GM23338 (cell line): ENCODE data around the gene COL20A1.

Experiments used
- CREB1 ChIP-seq: fragments of 250-450 bp; sonication (Bioruptor Pico); IDR thresholded peaks from 2 replicates; pipeline ENCODE4 v1.5.0; 2020; ENCODE audit warnings: low read depth, mild to moderate bottlenecking, moderate library complexity
- EZH2 ChIP-seq: fragments of 200-600 bp; sonication (generic); IDR thresholded peaks from one replicate; pipeline ENCODE4 v1.8.0; 2017; ENCODE audit warnings: antibody characterized with exemption, mild to moderate bottlenecking, low read depth; ENCODE audit not compliant: unreplicated experiment
- EZH2phosphoT487 ChIP-seq: fragments of 200-600 bp; sonication (generic); IDR thresholded peaks from one replicate; pipeline ENCODE4 v1.8.1; 2018; ENCODE audit warnings: antibody characterized with exemption; ENCODE audit not compliant: unreplicated experiment
- JUNB ChIP-seq: IDR thresholded peaks from one replicate; pipeline ENCODE4 v1.6.1; 2016; ENCODE audit warnings: antibody characterized with exemption; ENCODE audit not compliant: unreplicated experiment
- NANOG ChIP-seq: IDR thresholded peaks from 2 replicates; pipeline ENCODE4 v1.6.1; 2016; ENCODE audit warnings: antibody characterized with exemption, borderline replicate concordance
- POLR2AphosphoS5 ChIP-seq: IDR thresholded peaks from 2 replicates; pipeline ENCODE4 v1.6.1; 2016; ENCODE audit warnings: antibody characterized with exemption, low read depth
- STAT1 ChIP-seq: IDR thresholded peaks from one replicate; pipeline ENCODE4 v1.6.1; 2016; ENCODE audit warnings: antibody characterized with exemption; ENCODE audit not compliant: unreplicated experiment
- ZNF331 ChIP-seq: fragments of 250-450 bp; sonication (Bioruptor Pico); IDR thresholded peaks from 2 replicates; pipeline ENCODE4 v1.5.0; 2020; ENCODE audit warnings: low read depth, mild to moderate bottlenecking, moderate library complexity
- TF ChIP-seq, protein P1 (sequence below), 2 experiments: fragments of 200-600 bp in 1 of 2; sonication (generic) in 1 of 2; conservative IDR thresholded peaks; 2 replicates each; pipeline versions ENCODE4 v1.5.1 to v1.6.1; 2016 to 2017; ENCODE audit warnings: antibody characterized with exemption in 2 of 2, low read depth in 2 of 2, mild to moderate bottlenecking in 2 of 2, moderate library complexity in 1 of 2
- TF ChIP-seq, protein P2 (sequence below): IDR thresholded peaks from one replicate; pipeline ENCODE4 v1.6.1; 2018; ENCODE audit warnings: antibody characterized with exemption; ENCODE audit not compliant: unreplicated experiment
- TF ChIP-seq, protein P3 (sequence below): IDR thresholded peaks from 2 replicates; pipeline ENCODE4 v1.6.1; 2016; ENCODE audit warnings: antibody characterized with exemption
- TF ChIP-seq, protein P4 (sequence below): fragments of 250-450 bp; sonication (Bioruptor Pico); IDR thresholded peaks from 2 replicates; pipeline ENCODE4 v1.5.0; 2020; ENCODE audit warnings: mild to moderate bottlenecking, moderate library complexity

DNA sequence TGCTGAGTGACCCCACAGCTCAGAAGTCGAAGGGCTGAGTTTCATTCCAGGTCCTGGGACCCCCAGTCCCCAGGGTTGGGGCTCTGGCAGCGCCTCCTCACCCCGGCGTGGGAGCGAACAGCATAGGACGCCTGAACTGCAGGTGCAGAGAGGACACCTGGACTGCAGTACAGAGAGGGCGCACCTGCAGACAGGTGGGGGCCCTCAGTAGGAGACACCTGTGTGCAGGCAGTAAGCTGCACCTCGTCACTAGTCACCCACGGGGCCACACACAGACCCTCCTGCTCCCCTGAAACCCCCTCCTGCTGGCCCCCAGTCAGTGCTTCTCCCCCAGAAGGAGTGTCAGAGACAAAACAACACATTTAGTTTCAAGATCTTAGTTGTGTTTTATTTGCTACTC, 30.1 kb upstream of the COL20A1 start:
- TF ChIP-seq, protein P1, sequence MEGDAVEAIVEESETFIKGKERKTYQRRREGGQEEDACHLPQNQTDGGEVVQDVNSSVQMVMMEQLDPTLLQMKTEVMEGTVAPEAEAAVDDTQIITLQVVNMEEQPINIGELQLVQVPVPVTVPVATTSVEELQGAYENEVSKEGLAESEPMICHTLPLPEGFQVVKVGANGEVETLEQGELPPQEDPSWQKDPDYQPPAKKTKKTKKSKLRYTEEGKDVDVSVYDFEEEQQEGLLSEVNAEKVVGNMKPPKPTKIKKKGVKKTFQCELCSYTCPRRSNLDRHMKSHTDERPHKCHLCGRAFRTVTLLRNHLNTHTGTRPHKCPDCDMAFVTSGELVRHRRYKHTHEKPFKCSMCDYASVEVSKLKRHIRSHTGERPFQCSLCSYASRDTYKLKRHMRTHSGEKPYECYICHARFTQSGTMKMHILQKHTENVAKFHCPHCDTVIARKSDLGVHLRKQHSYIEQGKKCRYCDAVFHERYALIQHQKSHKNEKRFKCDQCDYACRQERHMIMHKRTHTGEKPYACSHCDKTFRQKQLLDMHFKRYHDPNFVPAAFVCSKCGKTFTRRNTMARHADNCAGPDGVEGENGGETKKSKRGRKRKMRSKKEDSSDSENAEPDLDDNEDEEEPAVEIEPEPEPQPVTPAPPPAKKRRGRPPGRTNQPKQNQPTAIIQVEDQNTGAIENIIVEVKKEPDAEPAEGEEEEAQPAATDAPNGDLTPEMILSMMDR (conservative IDR thresholded peaks at IDR 0.05; ENCODE audit: low read depth in 2 of 2), result no peak
- no peak for TF ChIP-seq EZH2
- TF ChIP-seq ZNF331 (CRISPR knock-in tag), result no peak
- TF ChIP-seq, protein P2, sequence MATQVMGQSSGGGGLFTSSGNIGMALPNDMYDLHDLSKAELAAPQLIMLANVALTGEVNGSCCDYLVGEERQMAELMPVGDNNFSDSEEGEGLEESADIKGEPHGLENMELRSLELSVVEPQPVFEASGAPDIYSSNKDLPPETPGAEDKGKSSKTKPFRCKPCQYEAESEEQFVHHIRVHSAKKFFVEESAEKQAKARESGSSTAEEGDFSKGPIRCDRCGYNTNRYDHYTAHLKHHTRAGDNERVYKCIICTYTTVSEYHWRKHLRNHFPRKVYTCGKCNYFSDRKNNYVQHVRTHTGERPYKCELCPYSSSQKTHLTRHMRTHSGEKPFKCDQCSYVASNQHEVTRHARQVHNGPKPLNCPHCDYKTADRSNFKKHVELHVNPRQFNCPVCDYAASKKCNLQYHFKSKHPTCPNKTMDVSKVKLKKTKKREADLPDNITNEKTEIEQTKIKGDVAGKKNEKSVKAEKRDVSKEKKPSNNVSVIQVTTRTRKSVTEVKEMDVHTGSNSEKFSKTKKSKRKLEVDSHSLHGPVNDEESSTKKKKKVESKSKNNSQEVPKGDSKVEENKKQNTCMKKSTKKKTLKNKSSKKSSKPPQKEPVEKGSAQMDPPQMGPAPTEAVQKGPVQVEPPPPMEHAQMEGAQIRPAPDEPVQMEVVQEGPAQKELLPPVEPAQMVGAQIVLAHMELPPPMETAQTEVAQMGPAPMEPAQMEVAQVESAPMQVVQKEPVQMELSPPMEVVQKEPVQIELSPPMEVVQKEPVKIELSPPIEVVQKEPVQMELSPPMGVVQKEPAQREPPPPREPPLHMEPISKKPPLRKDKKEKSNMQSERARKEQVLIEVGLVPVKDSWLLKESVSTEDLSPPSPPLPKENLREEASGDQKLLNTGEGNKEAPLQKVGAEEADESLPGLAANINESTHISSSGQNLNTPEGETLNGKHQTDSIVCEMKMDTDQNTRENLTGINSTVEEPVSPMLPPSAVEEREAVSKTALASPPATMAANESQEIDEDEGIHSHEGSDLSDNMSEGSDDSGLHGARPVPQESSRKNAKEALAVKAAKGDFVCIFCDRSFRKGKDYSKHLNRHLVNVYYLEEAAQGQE, result no peak
- TF ChIP-seq, protein P3, sequence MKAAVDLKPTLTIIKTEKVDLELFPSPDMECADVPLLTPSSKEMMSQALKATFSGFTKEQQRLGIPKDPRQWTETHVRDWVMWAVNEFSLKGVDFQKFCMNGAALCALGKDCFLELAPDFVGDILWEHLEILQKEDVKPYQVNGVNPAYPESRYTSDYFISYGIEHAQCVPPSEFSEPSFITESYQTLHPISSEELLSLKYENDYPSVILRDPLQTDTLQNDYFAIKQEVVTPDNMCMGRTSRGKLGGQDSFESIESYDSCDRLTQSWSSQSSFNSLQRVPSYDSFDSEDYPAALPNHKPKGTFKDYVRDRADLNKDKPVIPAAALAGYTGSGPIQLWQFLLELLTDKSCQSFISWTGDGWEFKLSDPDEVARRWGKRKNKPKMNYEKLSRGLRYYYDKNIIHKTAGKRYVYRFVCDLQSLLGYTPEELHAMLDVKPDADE, result no peak
- no peak for TF ChIP-seq POLR2AphosphoS5
- no peak for TF ChIP-seq EZH2phosphoT487
- no peak for TF ChIP-seq STAT1
- TF ChIP-seq, protein P4, sequence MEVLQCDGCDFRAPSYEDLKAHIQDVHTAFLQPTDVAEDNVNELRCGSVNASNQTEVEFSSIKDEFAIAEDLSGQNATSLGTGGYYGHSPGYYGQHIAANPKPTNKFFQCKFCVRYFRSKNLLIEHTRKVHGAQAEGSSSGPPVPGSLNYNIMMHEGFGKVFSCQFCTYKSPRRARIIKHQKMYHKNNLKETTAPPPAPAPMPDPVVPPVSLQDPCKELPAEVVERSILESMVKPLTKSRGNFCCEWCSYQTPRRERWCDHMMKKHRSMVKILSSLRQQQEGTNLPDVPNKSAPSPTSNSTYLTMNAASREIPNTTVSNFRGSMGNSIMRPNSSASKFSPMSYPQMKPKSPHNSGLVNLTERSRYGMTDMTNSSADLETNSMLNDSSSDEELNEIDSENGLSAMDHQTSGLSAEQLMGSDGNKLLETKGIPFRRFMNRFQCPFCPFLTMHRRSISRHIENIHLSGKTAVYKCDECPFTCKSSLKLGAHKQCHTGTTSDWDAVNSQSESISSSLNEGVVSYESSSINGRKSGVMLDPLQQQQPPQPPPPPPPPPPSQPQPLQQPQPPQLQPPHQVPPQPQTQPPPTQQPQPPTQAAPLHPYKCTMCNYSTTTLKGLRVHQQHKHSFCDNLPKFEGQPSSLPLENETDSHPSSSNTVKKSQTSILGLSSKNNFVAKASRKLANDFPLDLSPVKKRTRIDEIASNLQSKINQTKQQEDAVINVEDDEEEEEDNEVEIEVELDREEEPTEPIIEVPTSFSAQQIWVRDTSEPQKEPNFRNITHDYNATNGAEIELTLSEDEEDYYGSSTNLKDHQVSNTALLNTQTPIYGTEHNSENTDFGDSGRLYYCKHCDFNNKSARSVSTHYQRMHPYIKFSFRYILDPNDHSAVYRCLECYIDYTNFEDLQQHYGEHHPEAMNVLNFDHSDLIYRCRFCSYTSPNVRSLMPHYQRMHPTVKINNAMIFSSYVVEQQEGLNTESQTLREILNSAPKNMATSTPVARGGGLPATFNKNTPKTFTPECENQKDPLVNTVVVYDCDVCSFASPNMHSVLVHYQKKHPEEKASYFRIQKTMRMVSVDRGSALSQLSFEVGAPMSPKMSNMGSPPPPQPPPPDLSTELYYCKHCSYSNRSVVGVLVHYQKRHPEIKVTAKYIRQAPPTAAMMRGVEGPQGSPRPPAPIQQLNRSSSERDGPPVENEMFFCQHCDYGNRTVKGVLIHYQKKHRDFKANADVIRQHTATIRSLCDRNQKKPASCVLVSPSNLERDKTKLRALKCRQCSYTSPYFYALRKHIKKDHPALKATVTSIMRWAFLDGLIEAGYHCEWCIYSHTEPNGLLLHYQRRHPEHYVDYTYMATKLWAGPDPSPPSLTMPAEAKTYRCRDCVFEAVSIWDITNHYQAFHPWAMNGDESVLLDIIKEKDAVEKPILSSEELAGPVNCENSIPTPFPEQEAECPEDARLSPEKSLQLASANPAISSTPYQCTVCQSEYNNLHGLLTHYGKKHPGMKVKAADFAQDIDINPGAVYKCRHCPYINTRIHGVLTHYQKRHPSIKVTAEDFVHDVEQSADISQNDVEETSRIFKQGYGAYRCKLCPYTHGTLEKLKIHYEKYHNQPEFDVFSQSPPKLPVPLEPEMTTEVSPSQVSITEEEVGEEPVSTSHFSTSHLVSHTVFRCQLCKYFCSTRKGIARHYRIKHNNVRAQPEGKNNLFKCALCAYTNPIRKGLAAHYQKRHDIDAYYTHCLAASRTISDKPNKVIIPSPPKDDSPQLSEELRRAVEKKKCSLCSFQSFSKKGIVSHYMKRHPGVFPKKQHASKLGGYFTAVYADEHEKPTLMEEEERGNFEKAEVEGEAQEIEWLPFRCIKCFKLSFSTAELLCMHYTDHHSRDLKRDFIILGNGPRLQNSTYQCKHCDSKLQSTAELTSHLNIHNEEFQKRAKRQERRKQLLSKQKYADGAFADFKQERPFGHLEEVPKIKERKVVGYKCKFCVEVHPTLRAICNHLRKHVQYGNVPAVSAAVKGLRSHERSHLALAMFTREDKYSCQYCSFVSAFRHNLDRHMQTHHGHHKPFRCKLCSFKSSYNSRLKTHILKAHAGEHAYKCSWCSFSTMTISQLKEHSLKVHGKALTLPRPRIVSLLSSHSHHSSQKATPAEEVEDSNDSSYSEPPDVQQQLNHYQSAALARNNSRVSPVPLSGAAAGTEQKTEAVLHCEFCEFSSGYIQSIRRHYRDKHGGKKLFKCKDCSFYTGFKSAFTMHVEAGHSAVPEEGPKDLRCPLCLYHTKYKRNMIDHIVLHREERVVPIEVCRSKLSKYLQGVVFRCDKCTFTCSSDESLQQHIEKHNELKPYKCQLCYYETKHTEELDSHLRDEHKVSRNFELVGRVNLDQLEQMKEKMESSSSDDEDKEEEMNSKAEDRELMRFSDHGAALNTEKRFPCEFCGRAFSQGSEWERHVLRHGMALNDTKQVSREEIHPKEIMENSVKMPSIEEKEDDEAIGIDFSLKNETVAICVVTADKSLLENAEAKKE (CRISPR knock-in tag), result no peak
- TF ChIP-seq NANOG, result no peak
- no peak for TF ChIP-seq CREB1 (CRISPR knock-in tag)
- TF ChIP-seq JUNB, result no peak
